GM18861 (cell line): ENCODE results near the gene TEX51.

Experiments
- ATAC-seq: cut with Tn5 transposase; IDR thresholded peaks from one replicate; pipeline ENCODE4 v1.9.1; 2021; ENCODE audit not compliant: unreplicated experiment

Gene TEX51

DNA sequence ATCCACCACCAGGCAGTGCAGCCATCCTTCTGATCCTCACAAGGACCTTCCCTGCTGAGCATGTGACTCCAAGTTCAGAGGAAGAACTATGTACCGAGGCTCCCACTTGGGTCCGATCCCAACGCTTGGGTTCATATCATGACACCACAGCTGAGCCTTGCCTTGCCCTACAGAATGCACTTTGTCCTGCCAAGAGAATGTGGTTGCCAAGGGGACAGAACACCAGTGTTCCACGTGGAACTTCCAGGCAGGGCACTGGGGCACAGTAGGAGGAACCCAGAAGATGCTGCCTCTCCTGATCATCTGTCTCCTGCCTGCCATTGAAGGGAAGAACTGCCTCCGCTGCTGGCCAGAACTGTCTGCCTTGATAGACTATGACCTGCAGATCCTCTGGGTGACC is at the start of gene TEX51:
TEX51 (plus strand) TSS at position 255 of the 400 bp plus-strand sequence; CDS start at position 284, 29 bp downstream.
- ATAC-seq: no peak

DNA sequence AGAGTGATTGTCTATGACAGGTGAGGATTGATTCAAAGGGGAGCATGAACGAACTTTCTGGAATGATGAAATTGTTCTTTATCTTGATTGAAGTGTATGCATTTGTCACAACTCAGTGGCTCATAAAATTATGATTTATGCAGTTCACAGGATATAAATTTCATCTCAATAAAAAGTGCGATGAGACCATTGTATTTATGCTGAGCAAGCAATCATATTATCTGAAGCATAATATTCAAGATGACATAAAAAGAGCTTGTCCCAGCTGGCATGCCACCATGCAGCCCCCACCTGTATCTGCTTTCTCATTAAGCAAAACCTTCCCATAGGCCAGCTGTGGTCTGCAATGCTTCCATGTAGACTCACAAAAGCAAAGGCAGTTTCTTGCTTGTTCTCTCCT is 49.6 kb upstream of the TEX51 start:
- ATAC-seq: no peak

DNA sequence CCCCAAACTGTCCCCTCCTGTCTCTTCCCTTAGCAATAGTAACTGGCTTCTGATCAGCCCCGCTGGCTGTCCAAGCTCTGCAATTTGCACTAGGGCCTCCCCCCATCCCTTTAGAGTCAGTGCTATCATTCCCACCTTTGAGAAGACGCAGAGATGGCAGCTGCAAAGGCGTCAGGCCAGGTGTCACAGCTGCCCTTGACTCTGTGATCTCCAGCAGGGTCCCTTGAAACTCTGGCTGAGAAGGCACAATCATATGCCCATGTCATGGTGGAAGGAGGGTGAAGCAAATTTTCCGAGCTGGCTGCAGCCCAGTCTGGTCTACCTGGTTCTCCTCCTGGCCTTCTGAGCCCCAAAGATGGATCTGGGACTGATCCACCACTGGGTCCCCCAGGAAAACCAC is 49.2 kb upstream of the TEX51 start:
- no peak for ATAC-seq

DNA sequence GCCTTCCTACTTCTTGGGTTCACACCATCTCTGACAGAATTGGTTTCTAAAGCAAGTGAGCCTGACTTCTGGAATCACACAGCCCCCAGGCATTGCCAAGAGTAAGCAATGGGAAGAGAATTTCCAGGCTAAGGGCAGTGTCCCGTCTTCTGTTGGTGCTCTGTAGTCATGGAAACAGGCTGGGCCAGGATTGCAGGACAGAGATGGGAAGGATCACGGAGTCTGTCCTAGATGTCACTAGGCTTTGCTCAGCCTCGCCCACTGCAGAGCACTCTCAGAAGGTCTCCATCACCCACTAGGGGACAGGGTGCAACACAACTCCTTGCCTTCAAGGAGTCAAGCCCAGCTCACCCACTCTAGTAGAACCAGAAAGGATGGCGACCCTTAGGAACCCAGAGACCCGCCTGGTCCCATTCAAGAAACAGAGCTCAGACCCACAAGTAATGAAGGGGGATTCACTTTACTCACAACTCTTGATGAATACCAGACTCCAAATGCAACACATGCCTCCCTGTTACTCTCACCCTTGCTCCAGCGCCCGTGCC is 48.6 kb upstream of the TEX51 start:
- ATAC-seq: no peak

DNA sequence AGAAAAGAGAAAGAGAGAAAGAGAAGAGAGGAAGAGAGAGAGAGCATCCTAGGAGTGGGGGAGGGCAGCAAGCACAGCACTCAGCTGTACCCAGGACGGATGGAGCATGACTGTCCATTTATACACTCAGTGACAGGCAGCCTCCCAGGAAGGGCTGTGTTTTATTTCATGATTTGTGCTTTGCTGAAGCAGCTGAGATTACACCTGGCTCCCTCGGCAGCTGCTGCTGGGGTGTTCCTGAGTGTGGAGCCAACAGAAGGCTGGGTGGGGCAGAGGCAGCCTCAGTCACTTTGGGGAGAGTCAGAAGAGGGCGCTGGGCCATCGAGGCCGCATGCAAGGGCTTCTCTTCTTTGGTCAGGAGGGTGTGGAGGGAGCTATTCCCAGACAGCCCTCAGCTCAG is 47.8 kb upstream of the TEX51 start:
- no peak for ATAC-seq

DNA sequence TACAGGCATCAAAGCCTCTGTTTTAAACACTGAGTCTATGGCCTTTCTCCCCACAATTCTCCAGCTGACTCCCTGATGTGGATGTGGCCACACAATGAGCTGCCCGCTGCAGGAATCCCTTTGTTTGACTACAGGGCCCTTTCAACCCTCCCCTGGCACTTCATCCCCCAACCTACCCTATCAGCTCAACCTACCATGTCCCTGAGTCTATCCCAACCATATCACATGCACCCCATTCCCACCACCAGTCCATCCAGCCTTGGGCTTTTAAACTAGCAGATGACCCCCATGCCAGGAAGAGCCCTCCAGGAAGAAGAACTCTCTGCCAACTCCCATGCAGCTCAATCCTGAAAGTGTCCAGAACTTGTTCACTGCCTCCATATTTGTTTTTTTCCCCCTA is 46.9 kb upstream of the TEX51 start:
- no peak for ATAC-seq

DNA sequence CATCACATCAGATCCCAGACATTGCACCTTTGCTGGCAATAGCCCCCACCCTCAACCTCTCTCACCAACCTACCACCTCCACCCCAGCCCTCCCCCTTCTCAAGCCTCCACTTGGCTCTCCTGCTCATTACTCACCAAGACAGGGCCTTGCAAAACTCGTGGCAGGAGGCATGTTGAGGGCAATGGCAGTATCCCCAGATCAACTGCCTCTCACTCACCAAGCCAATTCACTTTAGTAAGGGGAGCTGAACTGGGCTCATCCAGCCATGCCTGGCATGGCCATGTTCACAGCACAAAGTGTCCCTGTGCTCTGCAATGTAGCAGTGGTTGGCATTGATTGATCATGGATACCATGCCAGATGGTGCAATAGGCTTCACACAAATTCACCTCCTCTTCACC is 46.3 kb upstream of the TEX51 start:
- no peak for ATAC-seq

DNA sequence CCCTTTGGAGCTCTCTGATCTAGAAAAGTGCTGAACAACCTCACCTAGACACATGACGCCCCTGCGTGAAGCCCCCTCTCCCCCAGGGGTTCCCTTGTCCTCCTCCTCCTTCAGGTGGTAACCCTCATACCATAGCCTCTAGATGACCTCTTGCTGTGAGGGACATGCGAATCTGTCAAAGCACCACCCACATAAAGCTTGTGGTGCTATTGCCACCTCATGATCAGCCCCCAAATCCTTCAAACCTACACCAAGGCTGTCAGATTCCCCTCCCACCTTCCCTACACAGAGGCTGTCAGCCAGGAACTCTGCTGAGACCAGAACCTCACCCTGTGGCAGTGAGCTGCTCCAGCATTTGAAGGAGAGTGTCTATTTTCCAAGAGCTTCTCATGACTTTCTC is 43.1 kb upstream of the TEX51 start:
- ATAC-seq: no peak

DNA sequence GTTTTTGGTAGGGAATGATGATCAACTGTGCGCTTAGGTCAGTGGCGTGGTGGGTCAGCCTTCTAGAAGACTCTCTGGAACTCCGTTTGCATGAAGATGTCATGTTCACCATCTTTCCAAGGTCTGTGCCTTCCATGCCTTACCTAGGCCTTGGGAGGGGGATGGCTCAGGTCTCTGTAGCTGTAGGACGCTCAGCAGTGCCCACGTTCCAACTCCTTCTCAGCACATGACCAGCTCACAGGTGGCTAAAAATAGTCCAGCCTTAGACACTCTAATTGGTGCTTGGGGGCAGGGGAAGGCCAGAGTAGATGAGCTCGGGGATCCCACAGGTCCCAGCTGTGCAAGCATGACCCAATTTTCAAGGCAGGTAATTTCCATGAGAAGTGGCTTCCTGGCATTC is 42.3 kb upstream of the TEX51 start:
- no peak for ATAC-seq

DNA sequence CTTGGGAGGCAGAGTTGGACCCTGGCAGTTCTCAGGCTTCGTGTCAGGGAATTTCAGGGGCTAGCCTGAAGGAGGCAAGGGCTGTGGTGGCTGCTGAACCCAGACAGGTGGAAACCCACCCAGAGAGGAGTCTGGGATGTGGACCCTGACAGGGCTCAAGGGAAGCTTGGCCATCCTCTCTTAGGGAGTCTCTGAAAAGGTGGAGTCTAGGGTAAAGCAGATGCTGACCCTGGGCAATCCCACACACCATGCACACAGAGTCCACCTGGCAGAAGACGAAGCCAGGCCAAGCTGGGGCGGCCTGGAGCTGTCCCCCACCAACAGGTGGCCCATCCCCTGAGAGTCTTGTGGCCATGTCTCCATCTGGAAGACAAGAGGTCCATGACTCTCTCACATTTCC is 41.2 kb upstream of the TEX51 start:
- no peak for ATAC-seq

DNA sequence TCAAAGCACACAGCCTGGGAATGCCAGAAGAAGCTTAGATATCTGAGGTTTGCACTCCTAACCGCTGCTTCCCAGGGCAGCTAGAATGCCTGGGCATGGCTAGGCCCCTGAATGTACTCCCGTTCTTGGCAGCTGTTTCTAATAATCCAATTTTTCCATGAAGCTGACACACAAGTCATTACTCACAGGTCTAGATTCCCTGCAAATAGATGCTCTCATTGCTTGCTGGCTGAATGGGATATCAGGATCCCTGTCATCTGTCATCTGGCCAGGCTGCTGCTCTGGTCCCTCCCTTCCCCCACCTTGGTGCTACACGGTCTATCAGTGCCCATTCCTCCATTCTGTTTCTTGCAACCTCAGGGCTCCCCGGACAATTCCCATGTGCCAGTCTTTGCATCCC is 40.7 kb upstream of the TEX51 start:
- no peak for ATAC-seq

DNA sequence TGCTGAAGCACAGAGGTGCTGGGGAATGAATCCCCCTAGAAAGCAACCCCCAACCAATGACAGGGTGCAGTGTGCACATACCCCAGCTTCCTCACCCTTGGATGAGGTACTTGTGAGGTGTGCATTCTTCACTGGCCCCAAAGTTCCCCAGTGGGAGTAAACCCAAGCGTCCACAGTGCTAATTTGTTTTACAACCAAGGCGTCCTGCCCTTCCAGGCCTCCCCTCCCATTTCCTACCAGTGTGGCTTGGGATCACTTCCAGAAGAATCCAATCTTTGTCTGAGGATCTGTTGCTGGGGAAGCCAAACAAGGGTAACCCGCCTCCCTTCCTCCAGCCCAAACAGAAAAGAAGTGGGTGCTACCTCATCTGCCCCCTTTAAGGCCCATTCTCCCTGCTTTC is 40.3 kb upstream of the TEX51 start:
- ATAC-seq: no peak

DNA sequence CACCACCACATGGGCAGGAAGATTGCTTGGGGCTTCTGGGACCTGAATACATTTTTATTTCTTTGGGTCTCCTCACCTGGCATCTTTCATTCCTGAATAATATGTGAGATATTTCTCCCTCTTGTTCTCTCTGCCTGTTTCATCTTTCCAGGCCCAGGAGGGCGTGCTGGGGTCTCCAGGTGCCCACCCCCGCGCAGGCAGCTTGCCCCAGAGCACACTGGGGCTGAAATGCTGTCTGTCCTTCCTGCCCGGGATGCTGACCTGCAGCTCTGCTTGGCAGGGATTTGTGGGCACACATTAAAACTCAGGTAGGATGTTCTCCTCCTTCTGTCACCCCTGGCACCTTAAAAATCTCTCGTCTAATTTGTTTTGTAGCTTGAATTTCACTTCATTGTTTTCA is 39.7 kb upstream of the TEX51 start:
- no peak for ATAC-seq

DNA sequence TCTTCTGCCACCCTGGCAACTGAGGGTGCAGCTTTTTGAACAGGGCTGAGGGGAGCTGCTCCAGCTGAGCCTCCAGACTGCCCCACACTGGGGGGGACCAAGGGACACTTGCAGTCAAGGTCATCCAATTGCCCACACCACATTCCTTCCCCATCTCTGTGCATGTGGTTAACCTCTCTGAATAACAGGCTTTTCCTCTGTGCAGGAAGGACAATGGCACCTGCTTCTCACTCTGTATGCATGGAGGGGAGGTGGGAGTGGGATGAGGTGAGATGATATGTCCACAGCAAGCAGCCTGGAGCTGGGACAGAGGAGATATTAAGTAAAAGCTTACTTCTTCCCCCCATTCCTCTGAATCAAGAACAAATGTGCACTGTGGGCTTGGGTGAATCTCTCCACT is 39.1 kb upstream of the TEX51 start:
- no peak for ATAC-seq

DNA sequence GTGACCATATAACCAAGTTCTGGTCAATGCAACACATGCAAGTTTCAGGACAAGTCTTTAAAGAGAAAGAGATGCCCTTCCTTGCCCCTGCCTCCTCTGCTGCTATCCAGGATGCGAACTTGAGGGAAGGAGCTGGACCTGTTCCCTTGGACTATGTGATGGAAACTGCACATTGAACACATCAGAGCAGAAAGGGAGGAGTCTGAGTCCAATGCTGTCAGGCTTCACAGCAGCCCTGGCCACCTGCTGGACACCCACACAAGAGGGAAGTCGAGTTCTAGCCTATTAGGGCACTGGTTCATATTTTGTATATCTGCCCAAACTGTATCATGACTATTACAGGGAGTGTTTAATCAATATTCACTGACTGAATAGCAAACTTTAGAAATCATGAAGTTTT is 38.3 kb upstream of the TEX51 start:
- no peak for ATAC-seq

DNA sequence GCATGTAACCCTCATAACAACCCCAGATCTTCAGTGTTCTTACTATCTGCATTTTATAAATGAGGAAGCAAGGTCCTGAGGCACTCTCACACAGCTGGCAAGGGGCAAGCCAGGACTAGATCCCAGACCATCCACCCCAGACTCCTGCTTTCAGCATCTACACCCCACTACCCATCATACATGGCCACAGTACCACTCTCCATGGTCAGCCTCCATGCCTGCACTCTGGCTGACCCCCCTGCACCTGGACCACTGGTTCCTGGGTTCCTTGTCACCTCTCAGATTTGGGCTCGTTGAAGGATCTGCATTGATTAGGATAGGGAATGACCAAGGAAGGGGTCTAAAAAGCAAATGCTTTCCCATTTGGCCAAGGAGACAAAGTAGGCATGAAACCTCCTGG is 36.0 kb upstream of the TEX51 start:
- no peak for ATAC-seq

DNA sequence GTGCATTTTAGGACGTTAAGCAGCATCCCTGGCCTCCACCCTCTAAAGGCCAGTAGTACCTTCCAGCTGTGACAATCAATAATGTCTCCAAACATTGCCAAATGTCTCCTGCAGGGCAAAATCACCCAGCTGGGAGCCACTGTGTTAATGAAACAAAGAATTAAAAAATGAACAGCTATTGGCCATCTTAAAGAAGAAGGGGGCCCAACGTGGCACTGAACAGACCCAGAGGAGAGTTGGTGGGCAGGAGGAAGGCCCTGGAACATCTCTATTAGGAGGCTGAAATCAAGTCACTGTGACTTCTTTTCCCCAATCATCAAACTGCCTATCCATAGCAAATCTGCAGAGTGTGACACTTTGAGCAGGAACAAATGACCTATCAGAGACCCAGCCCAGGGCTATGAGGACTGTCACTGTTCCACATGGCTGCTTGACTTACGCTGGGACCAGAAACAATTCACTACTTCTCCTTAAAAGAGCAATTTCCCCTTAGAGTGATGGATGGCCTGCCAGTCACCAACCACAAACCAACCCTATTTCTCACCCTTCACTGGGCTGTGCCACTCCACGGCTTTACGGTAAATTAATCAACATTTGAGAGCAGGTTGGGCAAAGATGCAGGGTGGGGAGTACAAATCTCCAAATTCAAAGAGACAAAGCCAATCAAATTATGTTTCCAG is 35.2 kb upstream of the TEX51 start:
- no peak for ATAC-seq

DNA sequence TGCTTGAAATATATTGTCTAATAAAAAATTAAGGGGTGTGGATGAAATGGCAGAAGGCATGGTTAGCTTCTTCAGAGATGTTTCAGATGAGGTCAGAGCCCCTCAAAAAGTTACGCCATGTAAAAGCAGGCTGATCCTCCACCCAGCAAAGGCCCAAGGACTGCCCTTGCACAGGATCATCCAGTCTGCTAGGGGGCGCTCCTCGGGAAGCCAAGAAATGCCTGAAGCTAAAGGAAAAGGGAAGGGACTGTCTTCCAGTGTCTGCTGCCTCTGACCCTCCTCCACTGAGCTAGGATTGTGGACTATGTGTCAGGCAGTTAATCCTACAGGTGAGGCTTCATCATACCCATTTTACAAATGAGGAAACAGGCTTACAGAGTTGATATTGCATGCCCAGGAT is 33.8 kb upstream of the TEX51 start:
- ATAC-seq: no peak

DNA sequence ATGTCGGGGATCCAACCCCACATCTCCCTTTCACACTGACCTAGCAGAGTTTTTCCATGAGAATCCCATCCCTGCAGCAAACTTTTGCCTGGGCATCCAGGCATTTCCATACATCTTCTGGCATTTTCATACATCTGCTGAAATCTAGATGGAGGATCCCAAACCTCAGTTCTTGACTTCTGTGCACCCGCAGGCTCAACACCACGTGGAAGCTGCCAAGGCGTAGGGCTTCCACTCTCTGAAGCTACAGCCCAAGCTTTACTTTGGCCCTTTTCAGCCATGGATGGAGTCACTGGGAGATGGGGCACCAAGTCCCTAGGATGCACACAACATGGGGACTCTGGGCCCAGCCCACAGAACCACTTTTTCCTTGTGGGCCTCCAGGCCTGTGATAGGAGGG is 32.2 kb upstream of the TEX51 start:
- no peak for ATAC-seq

DNA sequence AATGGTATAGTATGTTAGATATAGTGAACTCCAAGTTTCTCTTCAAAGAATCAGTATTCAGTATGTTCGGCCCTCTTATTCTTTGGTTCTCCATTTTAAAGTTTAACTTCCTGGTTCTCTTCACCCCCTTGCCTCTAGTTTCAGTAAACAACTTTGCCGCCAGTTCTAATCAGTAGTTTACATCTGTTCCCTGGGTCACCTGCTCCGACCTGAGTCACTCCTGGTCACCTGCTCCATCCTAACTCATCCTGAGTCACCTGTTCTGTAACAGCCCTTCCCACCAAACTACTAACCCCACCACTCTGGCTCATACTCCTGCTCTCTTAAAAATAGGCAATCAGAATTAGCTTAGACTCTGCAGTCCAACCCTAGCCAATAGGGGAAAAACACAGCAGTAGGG is 23.7 kb upstream of the TEX51 start:
- no peak for ATAC-seq

DNA sequence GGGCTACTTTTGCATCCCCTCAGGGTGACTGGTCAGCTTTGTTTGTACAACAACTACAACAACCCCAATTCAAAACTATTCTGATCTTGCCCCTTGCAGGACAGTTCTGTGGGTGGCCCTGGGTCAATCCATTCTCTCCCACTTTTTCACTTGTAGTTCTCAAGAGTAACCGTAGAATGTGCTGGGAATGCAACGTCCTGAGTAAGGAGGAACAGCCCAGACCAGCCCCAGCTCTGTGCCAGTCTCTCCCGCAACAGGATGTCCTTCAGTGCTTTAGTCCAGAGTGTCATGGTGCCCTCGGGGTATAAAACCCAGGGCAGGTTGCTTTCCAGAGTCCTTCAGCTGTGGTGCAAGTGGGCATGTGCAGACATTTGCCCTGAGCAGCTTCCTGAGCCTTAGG is 22.1 kb upstream of the TEX51 start:
- no peak for ATAC-seq

DNA sequence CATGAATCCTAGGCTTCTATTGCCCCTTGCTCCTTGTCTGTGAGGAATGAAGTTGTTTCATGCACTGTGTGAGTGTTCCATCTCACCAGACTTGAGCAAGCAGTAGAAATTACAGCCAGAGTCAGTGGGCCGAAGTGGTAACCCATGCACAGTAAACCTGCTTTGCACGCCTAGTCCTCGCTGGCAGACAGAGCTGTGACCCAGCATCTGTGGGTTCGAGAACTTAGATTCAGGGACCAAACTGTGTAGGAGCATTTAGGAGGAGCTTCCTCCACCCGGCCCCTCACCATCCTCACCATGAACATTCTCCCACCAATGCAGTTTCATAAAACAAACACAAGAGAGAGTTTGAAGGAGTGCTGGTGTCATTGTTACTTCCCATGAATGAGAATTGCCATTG is 21.6 kb upstream of the TEX51 start:
- ATAC-seq: no peak

DNA sequence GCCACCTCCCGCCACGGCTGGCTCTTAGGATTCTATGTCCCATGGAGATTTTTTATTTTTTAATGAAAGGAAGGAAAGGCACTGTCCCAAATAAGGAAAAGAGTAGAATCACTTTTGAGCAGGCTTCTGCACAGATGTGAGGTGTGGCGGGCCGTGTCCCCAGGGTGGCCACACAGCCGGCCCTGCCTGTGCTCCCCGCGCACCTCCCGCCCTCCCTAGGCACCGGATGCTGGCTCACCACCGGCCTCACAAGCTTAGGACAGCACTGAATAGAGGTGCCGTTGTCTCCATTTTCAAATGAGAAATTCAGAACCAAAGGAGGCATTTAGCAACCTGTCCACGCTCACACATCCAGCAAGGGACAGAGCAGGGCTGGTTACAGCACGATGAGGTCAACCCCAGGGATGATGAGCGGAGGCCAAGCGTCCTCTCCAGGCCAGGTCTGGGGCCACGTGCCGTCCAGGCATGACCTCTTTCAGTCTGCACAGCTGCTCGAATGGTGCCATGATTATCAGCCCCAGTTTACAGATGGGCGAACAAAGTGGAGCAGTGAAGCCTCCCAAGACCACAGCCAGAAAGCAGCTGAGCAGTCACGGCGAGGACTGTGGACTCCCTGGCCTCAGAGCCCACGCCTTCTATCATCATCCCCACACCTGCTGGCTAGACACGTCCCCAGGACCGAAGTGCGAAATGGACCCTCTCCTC is 20.7 kb upstream of the TEX51 start:
- ATAC-seq: no peak
